GM18505 (cell line): ENCODE measurements around the gene TAS2R60.
"Not testable (repeated sequence)": the region's sequence is repeated elsewhere in the genome, so short reads cannot be mapped to it uniquely, and the experiment has no call there.

ENCODE experiments used
- ATAC-seq: cut with Tn5 transposase; IDR thresholded peaks from one replicate; pipeline ENCODE4 v1.9.1; 2021; ENCODE audit not compliant: unreplicated experiment
- POLR2A ChIP-seq: IDR thresholded peaks from 4 replicates; pipeline ENCODE4 v1.6.1; 2011; ENCODE audit warnings: borderline replicate concordance; ENCODE audit not compliant: insufficient read depth, insufficient read length; ENCODE audit errors: extremely low read depth

Gene TAS2R60

DNA sequence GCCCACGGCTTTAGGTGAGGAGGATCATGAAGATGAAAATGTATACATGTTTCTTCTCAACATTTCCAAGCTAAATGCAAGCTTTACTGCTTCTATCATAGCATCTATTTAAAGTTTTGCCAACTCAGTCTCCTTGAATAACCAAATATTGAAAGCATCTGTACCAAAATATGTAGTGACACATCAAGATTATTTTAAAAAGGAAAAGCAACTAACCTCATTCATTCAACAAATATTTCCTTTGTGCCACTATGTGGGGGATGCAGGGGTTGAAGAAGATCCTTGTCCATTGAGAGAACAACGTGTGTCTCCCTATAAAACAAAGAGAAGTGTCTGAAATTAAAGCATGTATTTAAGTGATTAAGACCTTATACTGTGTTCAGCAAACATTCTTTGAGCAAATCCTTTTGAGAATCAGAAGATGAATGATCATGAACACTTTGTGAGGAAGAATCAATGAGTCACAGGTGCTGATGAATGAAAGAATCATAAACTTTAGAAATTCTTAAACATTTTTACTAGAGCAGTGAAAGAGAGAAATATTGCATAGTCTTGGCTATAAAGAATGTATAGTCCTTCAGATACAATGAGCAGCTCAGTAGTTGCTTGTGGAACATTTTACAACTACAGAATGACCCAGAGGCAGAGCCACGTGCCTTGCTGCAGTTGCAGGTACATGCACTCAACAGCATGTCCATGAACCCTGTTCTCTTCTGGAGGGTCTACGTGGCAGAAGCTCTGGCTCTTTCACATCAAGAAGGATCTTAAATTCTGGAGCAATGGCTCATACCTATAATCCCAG is 13.9 kb downstream of the TAS2R60 start:
- no peak for TF ChIP-seq POLR2A

GRCh38 chr7:143458263-143458662 is 15.0 kb downstream of the TAS2R60 start:
- no peak for ATAC-seq

More for the DNA sequence above, 13.9 kb downstream of the TAS2R60 start:
- ATAC-seq, result no peak

GRCh38 chr7:143458681-143459080 is 15.4 kb downstream of the TAS2R60 start:
- no peak for ATAC-seq
- TF ChIP-seq POLR2A, result no peak

More at GRCh38 chr7:143458263-143458662, 15.0 kb downstream of the TAS2R60 start:
- TF ChIP-seq POLR2A, result no peak

GRCh38 chr7:143459359-143459758 is 16.1 kb downstream of the TAS2R60 start:
- no peak for ATAC-seq
- no peak for TF ChIP-seq POLR2A

- ATAC-seq, result no peak
- no peak for TF ChIP-seq POLR2A
Observed at GRCh38 chr7:143460271-143460979, 17.2 kb downstream of the TAS2R60 start.

DNA sequence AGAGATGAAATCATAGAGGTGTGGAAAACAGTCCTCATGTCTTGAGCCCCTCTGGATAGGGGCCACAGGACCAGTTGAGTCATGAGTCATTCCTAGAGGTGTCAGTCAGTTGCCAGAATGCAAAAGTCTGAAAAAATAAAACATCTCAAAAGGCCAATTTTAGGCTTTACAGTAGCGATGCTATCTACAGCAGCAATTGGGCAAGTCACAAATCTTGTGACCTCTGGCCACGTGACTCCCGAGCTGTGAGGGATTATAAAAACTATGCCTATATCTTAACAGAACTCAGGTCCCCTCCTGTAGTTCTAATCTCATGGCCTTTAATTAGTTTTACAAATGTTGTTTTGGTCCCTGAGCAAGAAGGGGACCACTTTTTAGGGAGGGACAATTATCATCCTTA is 18.8 kb downstream of the TAS2R60 start:
- no peak for TF ChIP-seq POLR2A
- ATAC-seq, result no peak

DNA sequence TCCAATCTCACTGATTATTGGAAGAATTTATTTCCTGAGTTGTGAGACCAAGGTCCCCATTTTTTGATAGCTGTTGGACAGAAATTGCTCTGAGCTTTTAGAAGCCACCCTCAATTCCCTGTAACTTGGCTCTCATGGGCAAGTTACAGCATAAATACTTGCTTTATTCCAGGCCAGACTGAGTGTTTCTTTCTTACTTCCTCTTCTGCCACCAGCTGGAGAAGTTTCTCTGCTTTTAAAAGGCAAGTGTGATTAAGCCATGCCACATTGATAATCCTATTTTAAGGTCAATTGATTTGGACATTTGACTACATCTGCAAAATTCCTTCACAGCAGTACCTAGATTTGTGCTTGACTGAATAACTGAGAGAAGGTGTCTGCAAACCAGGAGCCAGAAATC is 20.3 kb downstream of the TAS2R60 start:
- TF ChIP-seq POLR2A, result no peak
- no peak for ATAC-seq

DNA sequence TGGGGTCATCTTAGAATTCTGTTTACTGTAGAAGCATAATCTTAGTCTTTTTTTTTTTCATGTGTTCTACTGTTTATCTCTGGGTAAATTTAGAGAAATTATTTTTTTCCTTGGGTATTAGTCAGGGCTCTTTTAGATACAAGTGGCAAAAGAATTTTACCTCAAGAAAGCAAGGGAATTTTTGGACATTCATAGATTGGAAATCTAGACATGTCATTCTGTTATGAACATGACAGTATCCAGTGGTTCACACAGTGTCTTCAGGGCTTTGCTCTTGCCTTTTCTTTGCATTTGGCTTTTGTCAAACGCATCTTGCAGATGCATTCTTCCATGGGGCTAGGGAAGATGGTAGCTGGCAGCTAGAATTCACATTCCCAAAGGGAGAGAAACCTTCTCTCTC is 20.7 kb downstream of the TAS2R60 start:
- ATAC-seq, result no peak
- no peak for TF ChIP-seq POLR2A

DNA sequence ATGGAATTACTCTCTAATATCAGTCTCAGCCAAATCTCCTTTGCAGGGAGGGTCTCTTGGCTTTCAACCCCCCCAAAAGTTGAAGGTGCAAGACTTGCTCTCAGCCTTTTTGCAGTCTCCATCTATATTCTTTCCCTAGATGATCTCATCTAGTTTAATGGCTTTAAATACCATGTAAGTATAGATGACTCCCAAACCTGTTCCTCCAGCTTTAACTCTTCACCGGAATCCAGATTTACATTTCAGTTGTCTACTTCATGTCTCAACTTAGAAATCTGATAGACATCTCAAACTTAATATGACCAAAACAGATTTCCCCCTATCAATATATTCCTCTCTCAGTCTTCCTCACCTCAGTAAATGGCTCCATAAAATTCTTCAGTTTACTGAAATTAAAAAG is 24.5 kb downstream of the TAS2R60 start:
- no peak for ATAC-seq
- TF ChIP-seq POLR2A, result no peak

DNA sequence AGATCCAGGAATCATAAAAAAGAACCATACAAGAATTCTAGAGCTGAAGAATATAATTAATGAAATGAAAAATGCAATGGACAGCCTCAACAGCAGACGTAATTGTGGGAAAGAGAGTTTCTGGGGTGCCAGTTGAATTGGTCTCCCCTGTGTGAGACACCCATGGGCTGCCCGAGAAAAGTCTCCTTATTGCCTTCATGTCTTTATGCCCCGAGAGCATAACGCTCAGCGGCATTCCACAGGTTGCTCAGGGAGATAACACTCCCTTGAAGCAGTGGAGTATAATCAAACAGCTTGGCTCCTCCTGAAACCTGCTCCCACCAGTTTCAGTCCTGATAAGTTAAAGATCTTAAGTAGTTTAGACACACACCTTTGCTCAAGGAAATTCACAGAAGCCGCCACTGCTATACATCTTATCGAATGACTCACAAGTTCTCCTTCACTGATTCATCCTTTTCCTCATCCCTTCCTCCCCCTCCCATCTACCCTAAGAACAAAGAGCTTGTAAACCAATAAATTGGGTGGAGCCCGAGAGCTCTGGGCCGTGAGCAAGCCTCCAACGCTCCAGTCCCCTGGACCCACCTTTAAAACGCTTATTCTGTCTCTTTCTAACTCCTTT is 28.9 kb downstream of the TAS2R60 start:
- not testable (repeated sequence) for ATAC-seq

GRCh38 chr7:143477501-143478150 is 34.4 kb downstream of the TAS2R60 start, which contains the start of gene TAS2R41:
Gene TAS2R41, plus strand, starts transcription at chr7:143477873. Its CDS starts 0 bp downstream, at chr7:143477873.
- ATAC-seq, result no peak
- no peak for TF ChIP-seq POLR2A

DNA sequence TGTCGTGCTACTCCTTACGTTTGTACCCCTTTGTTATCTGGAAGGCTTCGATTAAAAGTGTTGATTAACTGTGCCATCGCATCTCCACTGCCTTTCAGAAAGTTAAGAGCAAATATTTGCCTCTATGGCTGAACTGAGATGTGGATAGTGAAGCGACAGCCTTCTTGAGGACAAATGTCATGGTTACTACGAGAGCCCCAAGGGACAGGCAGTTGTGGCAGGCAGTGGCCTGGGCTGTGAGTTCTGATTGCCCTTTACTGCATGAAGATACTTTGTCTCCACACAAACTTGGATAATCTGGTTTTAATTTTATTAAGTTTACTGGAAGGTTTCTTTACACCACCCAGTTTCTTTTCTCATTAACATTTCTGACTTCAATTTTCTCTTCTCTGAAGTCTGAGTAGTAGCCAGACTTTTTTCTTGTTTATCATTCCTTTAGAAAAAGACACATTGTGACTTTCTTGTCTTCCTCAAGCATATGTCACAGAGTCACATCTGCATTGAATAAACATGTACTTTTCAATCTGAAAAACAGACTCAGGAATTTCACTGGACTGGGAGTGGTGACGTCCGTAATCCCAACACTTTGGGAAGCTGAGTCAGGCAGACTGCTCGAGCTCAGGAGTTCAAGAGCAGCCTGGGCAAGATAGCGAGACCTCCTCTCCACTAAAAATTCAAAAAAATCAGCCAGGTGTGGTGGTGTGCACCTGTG is 36.0 kb downstream of the TAS2R60 start:
- TF ChIP-seq POLR2A, result no peak
- ATAC-seq, result no peak

DNA sequence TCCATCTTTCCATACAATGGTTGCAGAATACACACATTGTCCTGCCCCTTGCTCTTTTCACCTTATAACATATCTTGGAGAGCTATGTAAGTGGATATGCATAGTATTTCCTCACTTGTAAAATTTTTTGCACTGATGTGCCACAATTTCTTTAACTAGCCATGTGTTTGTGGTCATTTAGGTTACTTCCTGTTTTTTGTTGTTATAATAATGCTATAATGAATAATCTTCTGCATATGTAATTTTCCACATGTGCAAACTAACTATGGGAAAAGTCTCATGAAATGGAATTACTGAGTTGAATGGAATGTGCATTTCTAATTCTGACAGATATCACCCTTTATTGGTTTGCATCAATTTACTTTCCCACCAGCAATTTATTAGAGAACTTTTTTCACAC is 37.2 kb downstream of the TAS2R60 start:
- ATAC-seq, result no peak
- TF ChIP-seq POLR2A, result no peak
